Thyroid gland (tissue), 4 donors: ENCODE data around the gene AOC3. TPM values are rescaled to one million over a fixed set of nuclear protein-coding genes. Genes with fewer than 3 reads are reported as not detected.

Source experiments
- DNase-seq, 2 donors: peaks; one replicate each; pipeline ENCODE4 v3.0.0-alpha.2; 2019
- H3K27ac ChIP-seq, 3 donors: fragments of 200-600 bp; sonication (generic); 1 replicate in 2 of 3; 2 replicates in 1 of 3; pipeline ENCODE4 v1.5.1; 2016 to 2019; ENCODE audit warnings: mild to moderate bottlenecking in 1 of 3, moderate library complexity in 1 of 3
- H3K27me3 ChIP-seq: fragments of 200-600 bp; sonication (generic); one replicate; pipeline ENCODE4 v1.5.1; 2019
- H3K36me3 ChIP-seq, 2 donors: fragments of 200-600 bp; sonication (generic); one replicate each; pipeline ENCODE4 v1.5.1; 2016 to 2019
- H3K4me1 ChIP-seq, 2 donors: fragments of 200-600 bp; sonication (generic); one replicate each; pipeline ENCODE4 v1.5.1; 2017 to 2019
- H3K4me3 ChIP-seq, 3 donors: fragments of 200-600 bp; sonication (generic); replicated peaks in 1 of 3; 1 replicate in 2 of 3; 2 replicates in 1 of 3; pipeline ENCODE4 v1.5.1; 2016; ENCODE audit warnings: mild to moderate bottlenecking in 1 of 3
- H3K9me3 ChIP-seq: fragments of 200-600 bp; sonication (generic); one replicate; pipeline ENCODE4 v1.5.1; 2017
- POLR2A ChIP-seq, 2 donors: fragments of 450-650 bp; IDR thresholded peaks; one replicate each; pipeline ENCODE4 v1.6.1; 2017; ENCODE audit warnings: antibody characterized with exemption in 2 of 2, mild to moderate bottlenecking in 2 of 2, moderate library complexity in 1 of 2
- WGBS, 2 donors: methylation state at CpG; one replicate each; pipeline ENCODE4 v1.1.5; 2017; 5-methylcytosine and 5-hydroxymethylcytosine counted together
- intact Hi-C: fragments of 100-400 bp; cut with DNase I; formaldehyde crosslinking; loops from one replicate; pipeline ENCODE4 v1.15.1; 2023
- microRNA-seq: library from miRNA; unstranded; fragments of <30 nt; microRNA quantifications from one replicate; pipeline ENCODE4, GENCODE V29; 2016
- small RNA-seq: library from RNA; depleted of rRNA; stranded (forward); fragments of <200 nt; gene quantifications from one replicate; pipeline ENCODE3, GENCODE V24; 2016
- total RNA-seq, 4 donors: library from RNA; depleted of rRNA; stranded (reverse); fragments of >200 nt; gene quantifications; one replicate each; pipeline ENCODE4 v1.2.3, GENCODE V29; 2016
- TF ChIP-seq, protein P1 (sequence below), 6 experiments: fragments of 200-600 bp in 3 of 6; fragments of 450-650 bp in 3 of 6; sonication (generic) in 3 of 6; IDR thresholded peaks; one replicate each; pipeline ENCODE4 v1.5.1; 2016 to 2019; ENCODE audit warnings: antibody characterized with exemption in 6 of 6, mild to moderate bottlenecking in 2 of 6, inconsistent platforms in 1 of 6, moderate library complexity in 1 of 6

AOC3 gene
- total RNA-seq, 4 donors from 2014 or later = 4.2 to 11.6 (median 5.8) TPM

DNA sequence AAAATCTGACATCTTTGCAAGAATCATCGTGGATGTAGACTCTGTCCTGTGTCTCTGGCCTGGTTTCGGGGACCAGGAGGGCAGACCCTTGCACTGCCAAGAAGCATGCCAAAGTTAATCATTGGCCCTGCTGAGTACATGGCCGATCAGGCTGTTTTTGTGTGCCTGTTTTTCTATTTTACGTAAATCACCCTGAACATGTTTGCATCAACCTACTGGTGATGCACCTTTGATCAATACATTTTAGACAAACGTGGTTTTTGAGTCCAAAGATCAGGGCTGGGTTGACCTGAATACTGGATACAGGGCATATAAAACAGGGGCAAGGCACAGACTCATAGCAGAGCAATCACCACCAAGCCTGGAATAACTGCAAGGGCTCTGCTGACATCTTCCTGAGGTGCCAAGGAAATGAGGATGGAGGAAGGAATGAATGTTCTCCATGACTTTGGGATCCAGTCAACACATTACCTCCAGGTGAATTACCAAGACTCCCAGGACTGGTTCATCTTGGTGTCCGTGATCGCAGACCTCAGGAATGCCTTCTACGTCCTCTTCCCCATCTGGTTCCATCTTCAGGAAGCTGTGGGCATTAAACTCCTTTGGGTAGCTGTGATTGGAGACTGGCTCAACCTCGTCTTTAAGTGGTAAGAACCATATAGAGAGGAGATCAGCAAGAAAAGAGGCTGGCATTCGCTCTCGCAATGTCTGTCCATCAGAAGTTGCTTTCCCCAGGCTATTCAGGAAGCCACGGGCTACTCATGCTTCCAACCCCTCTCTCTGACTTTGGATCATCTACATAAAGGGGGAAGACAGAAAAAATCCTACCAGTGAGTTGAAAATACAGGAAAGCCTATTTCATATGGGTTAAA, 49.7 kb downstream of the AOC3 start, which contains the start of gene G6PC1:
G6PC1 (plus strand) TSS at position 340 of the 872 bp plus-strand sequence; CDS start at position 418, 78 bp downstream.
- DNase-seq = no peak
- intact Hi-C loops = no loop called here

DNA sequence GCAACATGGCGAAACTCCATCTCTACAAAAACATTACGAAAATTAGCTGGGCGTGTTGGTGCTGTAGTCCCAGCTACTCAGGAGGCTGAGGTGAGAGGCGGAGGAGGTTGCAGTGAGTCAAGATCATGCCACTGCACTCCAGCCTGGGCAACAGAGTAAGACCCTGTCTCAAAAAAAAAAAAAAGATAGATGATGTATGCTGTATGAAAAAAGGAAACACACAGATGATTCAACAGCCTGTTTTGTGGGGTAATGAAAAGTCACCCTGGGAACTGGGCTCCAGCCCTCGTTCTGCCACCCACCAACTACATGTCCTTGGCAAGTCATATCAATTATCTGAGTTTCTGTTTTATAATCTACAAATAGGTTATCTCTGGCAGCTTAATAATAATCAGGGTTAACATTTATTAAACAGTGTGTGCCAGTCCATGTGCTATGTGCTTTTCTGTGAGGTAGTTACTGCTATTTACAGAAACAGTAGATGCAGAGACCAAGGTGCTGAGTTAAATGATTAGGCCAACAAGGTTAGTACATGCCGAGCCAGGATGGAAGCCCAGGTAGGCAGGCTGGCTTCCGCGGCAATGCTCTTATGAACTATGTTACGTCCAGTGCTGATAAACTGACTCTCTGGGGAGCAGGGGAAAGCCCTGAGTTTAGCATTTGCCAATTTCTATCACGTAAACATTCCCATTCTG, 50.7 kb downstream of the AOC3 start:
- intact Hi-C loops = no loop called here
- H3K36me3 ChIP-seq = no peaks in the 10 kb centered on the region
- 79 to 87% methylated on average over 10 of the region's 10 CpGs for WGBS, 2 donors
- peaks cover 0 to 5% of the 10 kb centered on the region in 2 donors for H3K4me1 ChIP-seq
- no peaks in the 10 kb centered on the region for H3K9me3 ChIP-seq
- TF ChIP-seq, protein P1, sequence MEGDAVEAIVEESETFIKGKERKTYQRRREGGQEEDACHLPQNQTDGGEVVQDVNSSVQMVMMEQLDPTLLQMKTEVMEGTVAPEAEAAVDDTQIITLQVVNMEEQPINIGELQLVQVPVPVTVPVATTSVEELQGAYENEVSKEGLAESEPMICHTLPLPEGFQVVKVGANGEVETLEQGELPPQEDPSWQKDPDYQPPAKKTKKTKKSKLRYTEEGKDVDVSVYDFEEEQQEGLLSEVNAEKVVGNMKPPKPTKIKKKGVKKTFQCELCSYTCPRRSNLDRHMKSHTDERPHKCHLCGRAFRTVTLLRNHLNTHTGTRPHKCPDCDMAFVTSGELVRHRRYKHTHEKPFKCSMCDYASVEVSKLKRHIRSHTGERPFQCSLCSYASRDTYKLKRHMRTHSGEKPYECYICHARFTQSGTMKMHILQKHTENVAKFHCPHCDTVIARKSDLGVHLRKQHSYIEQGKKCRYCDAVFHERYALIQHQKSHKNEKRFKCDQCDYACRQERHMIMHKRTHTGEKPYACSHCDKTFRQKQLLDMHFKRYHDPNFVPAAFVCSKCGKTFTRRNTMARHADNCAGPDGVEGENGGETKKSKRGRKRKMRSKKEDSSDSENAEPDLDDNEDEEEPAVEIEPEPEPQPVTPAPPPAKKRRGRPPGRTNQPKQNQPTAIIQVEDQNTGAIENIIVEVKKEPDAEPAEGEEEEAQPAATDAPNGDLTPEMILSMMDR (IDR thresholded peaks at IDR 0.05) = no peak
- no peak for TF ChIP-seq POLR2A (IDR thresholded peaks at IDR 0.05)
- no peak for DNase-seq
- no peaks in the 10 kb centered on the region for H3K27me3 ChIP-seq
- H3K4me3 ChIP-seq = no peak overlapping the region
- H3K27ac ChIP-seq = no peak overlapping the region

More for the DNA sequence above, 49.7 kb downstream of the AOC3 start, which contains the start of gene G6PC1:
- Histone ChIP-seq H3K36me3 (no peaks in the 10 kb centered on the region), H3K27ac (no peak within 1 kb of the TSS), H3K27me3 (no peaks in the 10 kb centered on the region), H3K9me3 (no peaks in the 10 kb centered on the region), H3K4me1 (peaks cover 0 to 5% of the 10 kb centered on the region in 2 donors), H3K4me3 (no peak within 1 kb of the TSS)
- 89 to 91% methylated on average over 12 of the region's 12 CpGs for WGBS, 2 donors
- TF ChIP-seq POLR2A (IDR thresholded peaks at IDR 0.05) = no peak
- TF ChIP-seq, protein P1 (IDR thresholded peaks at IDR 0.05) = no peak

DNA sequence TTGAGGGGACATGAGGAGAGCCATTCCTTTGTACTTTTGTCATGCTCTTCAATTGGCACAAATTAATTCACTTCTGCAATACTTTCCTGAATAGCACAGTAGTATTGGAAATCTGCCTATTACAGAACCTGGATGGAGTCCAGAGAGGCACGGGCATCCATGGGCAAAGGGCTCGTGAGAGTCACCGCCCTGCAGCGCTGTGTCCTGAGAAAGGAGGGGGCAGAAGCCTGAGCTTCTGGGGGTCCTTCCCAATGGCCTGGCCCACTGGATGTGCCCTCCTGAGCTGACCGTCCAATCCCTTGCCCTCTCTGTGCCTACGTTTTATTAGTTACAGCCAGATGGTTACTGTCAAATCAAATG, 53.1 kb downstream of the AOC3 start:
- Histone ChIP-seq H3K4me3 (no peak overlapping the region), H3K4me1 (peaks cover 0 to 5% of the 10 kb centered on the region in 2 donors), H3K36me3 (no peaks in the 10 kb centered on the region), H3K27me3 (no peaks in the 10 kb centered on the region), H3K27ac (no peak overlapping the region), H3K9me3 (no peaks in the 10 kb centered on the region)
- WGBS, 2 donors = 52 to 53% methylated on average over 5 to 6 of the region's 6 CpGs
- intact Hi-C loops = no loop called here
- TF ChIP-seq POLR2A (IDR thresholded peaks at IDR 0.05) = no peak
- TF ChIP-seq, protein P1 (IDR thresholded peaks at IDR 0.05) = no peak
- peak in 1 of 2 donors; percentile 18 for DNase-seq

DNA sequence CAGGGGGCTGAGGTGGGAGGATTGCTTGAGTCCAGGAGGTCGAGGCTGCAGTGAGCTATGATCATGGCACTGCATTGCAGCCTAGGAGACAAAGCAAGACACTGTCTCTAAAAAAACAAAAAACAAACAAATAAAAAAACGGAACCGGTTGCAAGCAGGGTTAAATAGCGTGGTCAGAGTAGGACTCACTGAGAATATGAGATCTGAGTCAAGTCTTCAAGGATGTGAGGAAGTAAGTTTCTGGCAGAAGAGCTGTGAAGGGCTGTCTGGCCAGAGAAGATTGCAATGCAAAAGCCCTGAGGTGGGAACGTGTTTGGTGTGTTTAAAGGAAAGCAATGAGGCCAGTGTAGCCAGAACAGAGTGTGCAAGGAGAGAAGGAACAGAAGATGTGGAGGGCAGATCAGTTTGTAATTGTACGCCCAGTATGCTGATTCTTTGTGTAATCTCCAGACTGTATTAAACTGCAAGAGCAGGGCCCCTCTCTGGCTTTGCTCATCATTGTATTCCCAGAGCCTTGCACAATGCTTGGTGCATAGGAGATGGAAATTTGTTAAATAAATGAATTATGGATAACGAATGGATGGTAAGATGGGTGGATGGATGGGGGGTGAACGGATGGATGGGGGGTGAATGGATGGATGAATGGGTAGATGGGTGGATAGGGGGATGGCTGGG, 55.9 kb downstream of the AOC3 start:
- Histone ChIP-seq H3K27me3 (no peaks in the 10 kb centered on the region), H3K9me3 (no peaks in the 10 kb centered on the region), H3K36me3 (no peaks in the 10 kb centered on the region), H3K27ac (no peak overlapping the region), H3K4me1 (peaks cover 0 to 5% of the 10 kb centered on the region in 2 donors), H3K4me3 (no peak overlapping the region)
- TF ChIP-seq POLR2A (IDR thresholded peaks at IDR 0.05) = no peak
- TF ChIP-seq, protein P1 (IDR thresholded peaks at IDR 0.05) = no peak
- intact Hi-C loops = no loop called here
- 82 to 88% methylated on average over 8 of the region's 8 CpGs for WGBS, 2 donors
- DNase-seq = no peak

Small RNA genes within 50 kb of the gene (microRNA-seq; reads per million reads assigned to microRNA genes)
- not detected for gene MIR6781

Small RNA genes within 50 kb of the gene (small RNA-seq; reads per million reads assigned to genes)
- gene MIR6781 = not detected
- gene RNU6-287P = not detected

Other genes with a start within 250 kb of the AOC3 start
- gene RETREG3, start 241.8 kb upstream of the AOC3 start, total RNA-seq = 10 to 100 TPM; 61.9 to 74.4 (median 72.1) TPM
- gene TUBG1, start 241.5 kb upstream of the AOC3 start, total RNA-seq = 10 to 100 TPM; 17.1 to 45.6 (median 31.7) TPM
- 10 to 100 TPM; 20.4 to 38.7 (median 24.4) TPM for gene TUBG2, start 191.9 kb upstream of the AOC3 start, total RNA-seq
- gene PLEKHH3, start 174.2 kb upstream of the AOC3 start, total RNA-seq = 10 to 100 TPM; 22.0 to 30.4 (median 26.4) TPM
- gene CCR10, start 169.4 kb upstream of the AOC3 start, total RNA-seq = 1 to 10 TPM; 2.0 to 3.6 (median 2.6) TPM
- 1 to 10 TPM; 2.3 to 4.2 (median 2.5) TPM for gene CNTNAP1, start 168.7 kb upstream of the AOC3 start, total RNA-seq
- 10 to 100 TPM; 39.3 to 69.2 (median 56.4) TPM for gene EZH1, start 106.2 kb upstream of the AOC3 start, total RNA-seq
- 10 to 100 TPM; 18.6 to 55.3 (median 25.7) TPM for gene RAMP2, start 90.0 kb upstream of the AOC3 start, total RNA-seq
- 10 to 100 TPM; 38.5 to 71.2 (median 56.3) TPM for gene VPS25, start 77.8 kb upstream of the AOC3 start, total RNA-seq
- under 1 TPM in 2 of 4 donors, not detected in 2; 0.13 to 0.45 TPM for gene WNK4, start 70.6 kb upstream of the AOC3 start, total RNA-seq
- gene COA3, start 52.5 kb upstream of the AOC3 start, total RNA-seq = 10 to 100 TPM; 46.4 to 94.4 (median 80.3) TPM
- gene CNTD1, start 52.3 kb upstream of the AOC3 start, total RNA-seq = under 1 TPM in 1 of 4 donors, not detected in 3; 0.27 TPM
- 100 to 1,000 TPM; 107 to 213 (median 120) TPM for gene BECN1, start 26.9 kb upstream of the AOC3 start, total RNA-seq
- gene PSME3, start 17.8 kb upstream of the AOC3 start, total RNA-seq = 100 to 1,000 TPM in 1 of 4 donors, 10 to 100 TPM in 3; 78.3 to 119 (median 85.4) TPM
- gene AOC2, start 6.6 kb upstream of the AOC3 start, total RNA-seq = 1 to 10 TPM in 3 of 4 donors, under 1 TPM in 1; 0.93 to 1.7 (median 1.3) TPM
- gene G6PC1, start 49.6 kb downstream of the AOC3 start, total RNA-seq = not detected
- gene AARSD1, start 113.3 kb downstream of the AOC3 start, total RNA-seq = 10 to 100 TPM; 25.6 to 37.9 (median 32.5) TPM
- under 1 TPM in 3 of 4 donors, not detected in 1; 0.11 to 0.75 (median 0.54) TPM for gene PTGES3L, start 128.9 kb downstream of the AOC3 start, total RNA-seq
- gene RUNDC1, start 129.4 kb downstream of the AOC3 start, total RNA-seq = 10 to 100 TPM; 25.8 to 31.9 (median 28.4) TPM
- gene RPL27, start 147.2 kb downstream of the AOC3 start, total RNA-seq = 1,000 to 10,000 TPM in 2 of 4 donors, 100 to 1,000 TPM in 2; 425 to 1,406 (median 814) TPM
- gene IFI35, start 155.6 kb downstream of the AOC3 start, total RNA-seq = 10 to 100 TPM; 23.9 to 43.9 (median 35.8) TPM
- gene VAT1, start 171.2 kb downstream of the AOC3 start, total RNA-seq = 100 to 1,000 TPM; 118 to 153 (median 131) TPM
- 10 to 100 TPM in 2 of 4 donors, 1 to 10 TPM in 2; 5.2 to 14.8 (median 10.3) TPM for gene RND2, start 174.0 kb downstream of the AOC3 start, total RNA-seq